ENCODE results near the gene ZDHHC3.

GRCh38 chr3:45023675-45024074, 47.7 kb upstream of the ZDHHC3 start:
- TF ChIP-seq POLR2A (IDR thresholded peaks at IDR 0.05), result no peak
- no peak for TF ChIP-seq CTCF (IDR thresholded peaks at IDR 0.05)
